HepG2 (cell line): ENCODE results near the gene CRTAC1. TPM values are rescaled to one million over a fixed set of nuclear protein-coding genes. Genes with fewer than 3 reads are reported as not detected.

ENCODE experiments used
- ATAC-seq: fragments of 200-7000 bp; cut with Tn5 transposase; 3 replicates; pipeline ENCODE4 v1.9.1; 2020; ENCODE audit warnings: mild to moderate bottlenecking, moderate library complexity
- BruUV-seq: library from RNA; stranded (reverse); fragments of 400-500 nt; replicated peaks from 2 replicates; lab custom pipeline; 2021; lab: Mats Ljungman, UMichigan
- CTCF ChIA-PET: fragments of 300-600 bp; formaldehyde crosslinking; extraction: SDS; loops from one replicate; lab custom pipeline; 2021; ENCODE audit warnings: low total read pairs, inconsistent platforms, low intra/inter-chr PET ratio; lab: Yijun Ruan, JAX
- POLR2A ChIA-PET: fragments of 350-600 bp; sonication (Branson Sonifier 250); formaldehyde crosslinking; loops from one replicate; lab custom pipeline; 2020; ENCODE audit warnings: antibody characterized with exemption, inconsistent platforms; lab: Yijun Ruan, JAX
- DNase-seq: peaks from one replicate; pipeline ENCODE4 v3.0.0-alpha.2; 2015; ENCODE audit warnings: low spot score
- FAIRE-seq: peaks from 3 replicates; lab custom pipeline; 2011; peaks lifted over from hg19 to GRCh38; lab: Jason Lieb, UNC
- H2AFZ ChIP-seq: one replicate; pipeline ENCODE4 v1.6.1; 2011; ENCODE audit warnings: low read length, inconsistent platforms
- H3K27ac ChIP-seq: fragments of 300-600 bp; 3 replicates; pipeline ENCODE4 v1.8.0; 2011; ENCODE audit warnings: mixed run types, mild to moderate bottlenecking, mixed read lengths, low read length, inconsistent platforms; ENCODE audit not compliant: insufficient read depth; ENCODE audit errors: extremely low read length
- H3K27me3 ChIP-seq, 2 experiments: fragments of 200-600 bp in 1 of 2; 2 replicates in 1 of 2; 3 replicates in 1 of 2; pipeline versions ENCODE4 v1.6.0 to v1.8.0; 2011; ENCODE audit warnings: low read length in 2 of 2, mild to moderate bottlenecking in 2 of 2, moderate library complexity in 2 of 2, inconsistent platforms in 1 of 2; ENCODE audit not compliant: insufficient read depth in 2 of 2, control insufficient read depth in 1 of 2
- H3K36me3 ChIP-seq, 2 experiments: fragments of 200-600 bp in 1 of 2; replicated peaks in 1 of 2; 2 replicates in 1 of 2; 3 replicates in 1 of 2; pipeline versions ENCODE4 v1.5.1 to v1.8.0; 2011; ENCODE audit warnings: low read length in 2 of 2, inconsistent platforms in 1 of 2; ENCODE audit not compliant: insufficient read depth in 2 of 2, control insufficient read depth in 1 of 2
- H3K4me1 ChIP-seq: 2 replicates; pipeline ENCODE4 v1.5.1; 2012; ENCODE audit warnings: low read length, inconsistent platforms; ENCODE audit not compliant: insufficient read depth
- H3K4me2 ChIP-seq: 2 replicates; pipeline ENCODE4 v1.6.0; 2011; ENCODE audit warnings: low read depth, low read length, inconsistent platforms
- H3K4me3 ChIP-seq, 3 experiments: fragments of 200-600 bp in 1 of 3; sonication (generic), shearing (Covaris generic) in 1 of 3; replicated peaks in 1 of 3; 2 replicates each; pipeline ENCODE4 v1.5.1; 2011 to 2016; ENCODE audit warnings: low read length in 3 of 3, inconsistent platforms in 2 of 3, low read depth in 2 of 3, mild to moderate bottlenecking in 2 of 3, control low read depth in 1 of 3, mixed read lengths in 1 of 3; ENCODE audit not compliant: insufficient read depth in 1 of 3
- H3K79me2 ChIP-seq: one replicate; pipeline ENCODE4 v1.6.1; 2011; ENCODE audit warnings: low read length, inconsistent platforms; ENCODE audit not compliant: insufficient read depth
- H3K9ac ChIP-seq: 2 replicates; pipeline ENCODE4 v1.6.0; 2011; ENCODE audit warnings: mild to moderate bottlenecking, low read depth, low read length, inconsistent platforms; ENCODE audit not compliant: insufficient read depth
- H3K9me3 ChIP-seq: 2 replicates; pipeline ENCODE4 v1.5.1; 2012; ENCODE audit warnings: mild to moderate bottlenecking, low read length
- H4K20me1 ChIP-seq: 2 replicates; pipeline ENCODE4 v1.6.0; 2011; ENCODE audit warnings: inconsistent platforms, mild to moderate bottlenecking, low read length, moderate library complexity; ENCODE audit not compliant: insufficient read depth
- CC2D1A ChIP-seq: sonication (generic); formaldehyde crosslinking; IDR thresholded peaks from 2 replicates; pipeline ENCODE4 v1.8.1; 2023; ENCODE audit warnings: mild to moderate bottlenecking, missing genetic modification reagents
- CENPT ChIP-seq: sonication (generic); formaldehyde crosslinking; IDR thresholded peaks from 2 replicates; pipeline ENCODE4 v1.8.0; 2022; ENCODE audit warnings: low read depth, mild to moderate bottlenecking, moderate library complexity, missing genetic modification reagents
- KDM5B ChIP-seq: sonication (generic); formaldehyde crosslinking; IDR thresholded peaks from 2 replicates; pipeline ENCODE4 v1.4.0; 2020; ENCODE audit warnings: missing genetic modification reagents, mild to moderate bottlenecking, borderline replicate concordance
- REPIN1 ChIP-seq: sonication (generic); formaldehyde crosslinking; IDR thresholded peaks from 2 replicates; pipeline ENCODE4 v1.8.0; 2022; ENCODE audit warnings: missing genetic modification reagents, low read depth, mild to moderate bottlenecking, borderline replicate concordance
- RFX1 ChIP-seq: fragments of 450-650 bp; IDR thresholded peaks from 2 replicates; pipeline ENCODE4 v1.6.1; 2017
- RFX3 ChIP-seq: IDR thresholded peaks from 2 replicates; pipeline ENCODE4 v1.6.1; 2016; ENCODE audit warnings: missing biosample characterization, missing genetic modification reagents
- ZFY ChIP-seq: sonication (generic); formaldehyde crosslinking; IDR thresholded peaks from 2 replicates; pipeline ENCODE4 v1.4.0; 2020; ENCODE audit warnings: missing genetic modification reagents
- ZNF713 ChIP-seq: sonication (generic); formaldehyde crosslinking; IDR thresholded peaks from 2 replicates; pipeline ENCODE4 v1.4.0; 2020; ENCODE audit warnings: mild to moderate bottlenecking, missing genetic modification reagents
- ZNF777 ChIP-seq: sonication (generic); formaldehyde crosslinking; IDR thresholded peaks from 2 replicates; pipeline ENCODE4 v1.4.0; 2020; ENCODE audit warnings: missing genetic modification reagents
- WGBS: methylation state at CpG from one replicate; pipeline ENCODE4 v1.1.6; 2017; ENCODE audit warnings: low lambda C conversion rate; 5-methylcytosine and 5-hydroxymethylcytosine counted together
- in situ Hi-C: cut with HindIII; loops from 2 replicates; pipeline ENCODE4 v1.10.0; 2017; ENCODE audit warnings: low pct_unique_long_range_greater_than_20kb; ENCODE audit not compliant: extremely low pct_ligation_motif_present
- intact Hi-C: fragments of 100-400 bp; cut with micrococcal nuclease; formaldehyde crosslinking; loops from one replicate; pipeline ENCODE4 v1.10.0; 2022; ENCODE audit not compliant: unreplicated experiment
- polyA plus RNA-seq, 8 experiments: library from polyadenylated mRNA; depleted of rRNA in 3 of 8; stranded (reverse) in 7 of 8; unstranded in 1 of 8; fragments of >200 nt; fragmentation: Illumina TruSeq in 4 of 8; extraction: Trizol in 4 of 8; gene quantifications; 2 replicates each; pipeline versions ENCODE4 v1.2.1 to v1.2.3, GENCODE V29; 2011 to 2016; ENCODE audit warnings: low read depth in 4 of 8, missing spikeins in 1 of 8, mixed read lengths in 1 of 8; ENCODE audit not compliant: insufficient read depth in 1 of 8
- total RNA-seq, 5 experiments: library from RNA; depleted of rRNA; stranded (reverse); fragments of >200 nt; fragmentation: Illumina TruSeq; extraction: Trizol; gene quantifications; 2 replicates each; pipeline ENCODE4 v1.2.3, GENCODE V29; 2016; ENCODE audit warnings: low read depth in 1 of 5
- TF ChIP-seq, protein P1 (sequence below): sonication (generic); formaldehyde crosslinking; IDR thresholded peaks from 2 replicates; pipeline ENCODE4 v1.4.0; 2020; ENCODE audit warnings: low read depth, mild to moderate bottlenecking, missing genetic modification reagents

CRTAC1 gene
- total and polyA plus RNA-seq, 2 of the 13 experiments (the other 11 are each of a cell fraction or from before 2014, with no cell fraction given) = not detected

- H3K27me3 ChIP-seq = peaks cover 3 to 41% of the 10 kb centered on the region in 2 experiments; a peak in 4 of 5 replicates
- no peak overlapping the region for H3K27ac ChIP-seq
- 30% methylated on average over 10 of the region's 10 CpGs for WGBS
- H3K79me2 ChIP-seq = no peaks in the 10 kb centered on the region
- H2AFZ ChIP-seq = no peak overlapping the region
- no TSS peak for BruUV-seq
- no peak overlapping the region for H3K4me2 ChIP-seq
- POLR2A ChIA-PET = no interaction called here
- H3K4me1 ChIP-seq = no peaks in the 10 kb centered on the region
- TF ChIP-seq RFX1 (no peak), ZFY (CRISPR knock-in tag) (no peak), CC2D1A (no peak), ZNF713 (no peak), RFX3 (CRISPR knock-in tag) (no peak), ZNF777 (CRISPR knock-in tag) (no peak), KDM5B (CRISPR knock-in tag) (no peak), CENPT (CRISPR knock-in tag) (no peak), REPIN1 (CRISPR knock-in tag) (no peak)
- TF ChIP-seq, protein P1, sequence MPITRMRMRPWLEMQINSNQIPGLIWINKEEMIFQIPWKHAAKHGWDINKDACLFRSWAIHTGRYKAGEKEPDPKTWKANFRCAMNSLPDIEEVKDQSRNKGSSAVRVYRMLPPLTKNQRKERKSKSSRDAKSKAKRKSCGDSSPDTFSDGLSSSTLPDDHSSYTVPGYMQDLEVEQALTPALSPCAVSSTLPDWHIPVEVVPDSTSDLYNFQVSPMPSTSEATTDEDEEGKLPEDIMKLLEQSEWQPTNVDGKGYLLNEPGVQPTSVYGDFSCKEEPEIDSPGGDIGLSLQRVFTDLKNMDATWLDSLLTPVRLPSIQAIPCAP (CRISPR knock-in tag) = no peak
- in situ Hi-C loops = no loop called here
- FAIRE-seq (no peak), ATAC-seq (no peak), DNase-seq (no peak)
- H3K9ac ChIP-seq = no peak overlapping the region
- CTCF ChIA-PET = no interaction called here
- no peaks in the 10 kb centered on the region for H3K9me3 ChIP-seq
- no peaks in the 10 kb centered on the region for H3K36me3 ChIP-seq
- H4K20me1 ChIP-seq = no peaks in the 10 kb centered on the region
- H3K4me3 ChIP-seq = no peak overlapping the region
- intact Hi-C loops = no loop called here
Observed at GRCh38 chr10:98016772-98017475, 13.5 kb downstream of the CRTAC1 start.
